H9 (cell line): ENCODE results near the gene BUB3. TPM values are rescaled to one million over a fixed set of nuclear protein-coding genes. Genes with fewer than 3 reads are reported as not detected.

Experiments used
- DNase-seq: peaks from one replicate; pipeline ENCODE4 v3.0.0-alpha.2; 2017
- H2AFZ ChIP-seq: one replicate; pipeline ENCODE4 v1.6.1; 2013; ENCODE audit warnings: mild to moderate bottlenecking, low read length, control low read depth, moderate library complexity
- H2AK5ac ChIP-seq: 2 replicates; pipeline ENCODE4 v1.6.1; 2013; ENCODE audit warnings: low read length, control low read depth, mixed read lengths; ENCODE audit not compliant: insufficient read length
- H2BK120ac ChIP-seq: one replicate; pipeline ENCODE4 v1.6.1; 2013; ENCODE audit warnings: low read depth, mild to moderate bottlenecking, low read length, control low read depth, inconsistent platforms; ENCODE audit not compliant: poor library complexity, severe bottlenecking
- H2BK12ac ChIP-seq: 2 replicates; pipeline ENCODE4 v1.6.1; 2013; ENCODE audit warnings: low read length, control low read depth, mixed read lengths, low read depth; ENCODE audit not compliant: insufficient read length
- H2BK15ac ChIP-seq: 2 replicates; pipeline ENCODE4 v1.6.1; 2013; ENCODE audit warnings: low read depth, low read length, control low read depth
- H2BK20ac ChIP-seq: one replicate; pipeline ENCODE4 v1.6.1; 2013; ENCODE audit warnings: low read depth, mild to moderate bottlenecking, low read length, control low read depth, inconsistent platforms; ENCODE audit not compliant: poor library complexity, severe bottlenecking
- H2BK5ac ChIP-seq: 2 replicates; pipeline ENCODE4 v1.6.1; 2013; ENCODE audit warnings: low read length, control low read depth, mixed read lengths; ENCODE audit not compliant: insufficient read length
- H3K14ac ChIP-seq: 2 replicates; pipeline ENCODE4 v1.6.1; 2013; ENCODE audit warnings: low read length, control low read depth; ENCODE audit not compliant: insufficient read depth
- H3K18ac ChIP-seq: 2 replicates; pipeline ENCODE4 v1.6.1; 2013; ENCODE audit warnings: low read depth, mild to moderate bottlenecking, mixed read lengths, low read length, control low read depth; ENCODE audit not compliant: insufficient read length
- H3K23ac ChIP-seq: 2 replicates; pipeline ENCODE4 v1.6.1; 2013; ENCODE audit warnings: low read length, control low read depth, mixed read lengths, low read depth; ENCODE audit not compliant: insufficient read length
- H3K23me2 ChIP-seq: 2 replicates; pipeline ENCODE4 v1.6.1; 2013; ENCODE audit warnings: low read depth, mild to moderate bottlenecking, mixed read lengths, low read length, control low read depth; ENCODE audit not compliant: insufficient read length, poor library complexity, severe bottlenecking
- H3K27ac ChIP-seq: 2 replicates; pipeline ENCODE4 v1.5.1; 2013; ENCODE audit warnings: low read length, control low read depth, mixed read lengths, low read depth; ENCODE audit not compliant: insufficient read length
- H3K27me3 ChIP-seq: 2 replicates; pipeline ENCODE4 v1.6.1; 2013; ENCODE audit warnings: low read length, control low read depth, inconsistent platforms; ENCODE audit not compliant: insufficient read depth
- H3K4ac ChIP-seq: 2 replicates; pipeline ENCODE4 v1.6.1; 2013; ENCODE audit warnings: low read depth, mild to moderate bottlenecking, control low read depth, inconsistent platforms, low read length, moderate library complexity
- H3K4me1 ChIP-seq: 2 replicates; pipeline ENCODE4 v1.6.1; 2013; ENCODE audit warnings: low read length, control low read depth, inconsistent platforms; ENCODE audit not compliant: insufficient read depth
- H3K4me2 ChIP-seq: 2 replicates; pipeline ENCODE4 v1.6.1; 2013; ENCODE audit warnings: low read length, control low read depth, mixed read lengths; ENCODE audit not compliant: insufficient read length, insufficient read depth
- H3K56ac ChIP-seq: 2 replicates; pipeline ENCODE4 v1.6.1; 2013; ENCODE audit warnings: low read depth, mild to moderate bottlenecking, mixed read lengths, low read length, control low read depth; ENCODE audit not compliant: insufficient read length
- H3K79me1 ChIP-seq: 2 replicates; pipeline ENCODE4 v1.6.1; 2013; ENCODE audit warnings: low read depth, mild to moderate bottlenecking, moderate library complexity, low read length, control low read depth, inconsistent platforms; ENCODE audit not compliant: insufficient read depth, poor library complexity, severe bottlenecking
- H3K79me2 ChIP-seq: 2 replicates; pipeline ENCODE4 v1.6.1; 2013; ENCODE audit warnings: low read length, control low read depth, inconsistent platforms; ENCODE audit not compliant: insufficient read depth
- H3K9ac ChIP-seq: 2 replicates; pipeline ENCODE4 v1.6.1; 2013; ENCODE audit warnings: low read length, control low read depth, mixed read lengths; ENCODE audit not compliant: insufficient read length; ENCODE audit errors: extremely low read depth
- H3K9me3 ChIP-seq: one replicate; pipeline ENCODE4 v1.6.1; 2013; ENCODE audit warnings: low read depth, low read length, inconsistent platforms; ENCODE audit not compliant: control insufficient read depth
- H3T11ph ChIP-seq: one replicate; pipeline ENCODE4 v1.6.1; 2013; ENCODE audit warnings: mild to moderate bottlenecking, low read length, control low read depth, inconsistent platforms
- H4K20me1 ChIP-seq: one replicate; pipeline ENCODE4 v1.6.1; 2013; ENCODE audit not compliant: control insufficient read depth, insufficient read length, insufficient read depth
- H4K5ac ChIP-seq: 2 replicates; pipeline ENCODE4 v1.6.1; 2013; ENCODE audit warnings: low read depth, mild to moderate bottlenecking, mixed read lengths, low read length, control low read depth; ENCODE audit not compliant: insufficient read length
- H4K8ac ChIP-seq: replicated peaks from 2 replicates; pipeline ENCODE4 v1.6.1; 2013; ENCODE audit warnings: low read length, control low read depth, mixed read lengths, low read depth; ENCODE audit not compliant: insufficient read length
- H4K91ac ChIP-seq: 2 replicates; pipeline ENCODE4 v1.6.1; 2013; ENCODE audit warnings: low read depth, mild to moderate bottlenecking, moderate library complexity, mixed read lengths, low read length, control low read depth; ENCODE audit not compliant: insufficient read length
- H3K27ac Mint-ChIP-seq, 3 experiments: 2 replicates in 2 of 3; 3 replicates in 1 of 3; pipeline ENCODE4 v1.8.0; 2020 to 2021; ENCODE audit warnings: mixed read lengths in 3 of 3, mild to moderate bottlenecking in 1 of 3, moderate library complexity in 1 of 3
- H3K27me3 Mint-ChIP-seq: 2 replicates; pipeline ENCODE4 v1.8.0; 2021; ENCODE audit warnings: low read depth, mild to moderate bottlenecking, moderate library complexity, mixed read lengths
- H3K36me3 Mint-ChIP-seq, 3 experiments: 2 replicates in 2 of 3; 3 replicates in 1 of 3; pipeline ENCODE4 v1.8.0; 2020 to 2021; ENCODE audit warnings: low read depth in 3 of 3, mixed read lengths in 3 of 3; ENCODE audit not compliant: insufficient read depth in 1 of 3
- H3K4me1 Mint-ChIP-seq, 2 experiments: 2 replicates each; pipeline ENCODE4 v1.8.0; 2020; ENCODE audit warnings: mixed read lengths in 2 of 2
- H3K4me3 Mint-ChIP-seq, 2 experiments: 2 replicates in 1 of 2; 3 replicates in 1 of 2; pipeline ENCODE4 v1.8.0; 2020 to 2021; ENCODE audit warnings: mild to moderate bottlenecking in 2 of 2, mixed read lengths in 2 of 2, moderate library complexity in 1 of 2
- H3K9me3 Mint-ChIP-seq, 2 experiments: 2 replicates in 1 of 2; 3 replicates in 1 of 2; pipeline ENCODE4 v1.8.0; 2020; ENCODE audit warnings: mild to moderate bottlenecking in 2 of 2, mixed read lengths in 2 of 2, moderate library complexity in 1 of 2
- WGBS: extraction: QIAGEN DNeasy Blood & Tissue Kit; methylation state at CpG from one replicate; pipeline ENCODE4 v1.1.7; 2013; ENCODE audit warnings: missing lambda C conversion rate, low lambda C conversion rate, mixed read lengths; ENCODE audit not compliant: insufficient read length; ENCODE audit errors: extremely low coverage; 5-methylcytosine and 5-hydroxymethylcytosine counted together
- total RNA-seq: library from RNA; stranded (reverse); gene quantifications from 2 replicates; pipeline ENCODE4 v1.2.1, GENCODE V29; 2021
- TF ChIP-seq, protein P1 (sequence below): fragments of 200-600 bp; sonication (generic); conservative IDR thresholded peaks from 3 replicates; pipeline ENCODE4 v1.8.0; 2021; ENCODE audit warnings: antibody characterized with exemption, mild to moderate bottlenecking

The BUB3 gene
- total RNA-seq, 1 experiment from 2014 or later = 200 TPM

DNA sequence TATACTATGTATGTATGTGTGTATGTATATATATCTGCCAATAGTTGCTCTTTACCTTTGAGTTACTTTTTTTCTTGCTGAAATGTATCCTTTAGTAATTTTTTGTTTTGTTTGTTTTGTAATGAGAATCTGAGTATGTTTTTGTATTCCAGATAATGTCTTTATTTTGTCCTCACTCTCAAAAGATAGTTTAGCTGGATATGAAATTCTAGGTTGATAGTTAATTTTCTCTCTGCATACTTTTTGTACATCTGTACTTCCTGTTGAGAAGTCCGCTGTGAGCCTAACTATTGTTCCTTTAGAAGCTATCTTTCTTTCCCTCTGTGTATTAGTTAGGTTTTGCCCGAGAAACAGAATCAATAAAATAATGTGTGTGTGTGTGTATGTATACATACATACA is 29.5 kb downstream of the BUB3 start:
- Histone ChIP-seq H3K9ac (no peak overlapping the region), H2AK5ac (no peak overlapping the region), H3K4me1 (no peaks in the 10 kb centered on the region), H3K4me2 (no peak overlapping the region), H4K91ac (no peak overlapping the region), H2BK12ac (no peak overlapping the region), H3K9me3 (no peaks in the 10 kb centered on the region), H4K20me1 (no peaks in the 10 kb centered on the region), H2BK15ac (no peak overlapping the region), H4K8ac (no peak overlapping the region), H3K18ac (no peak overlapping the region), H4K5ac (no peak overlapping the region), H2BK20ac (no peak overlapping the region), H3K27me3 (no peaks in the 10 kb centered on the region), H3T11ph (no peak overlapping the region), H3K14ac (no peak overlapping the region), H3K27ac (no peak overlapping the region), H3K23me2 (no peaks in the 10 kb centered on the region), H2BK5ac (no peak overlapping the region), H3K79me1 (no peaks in the 10 kb centered on the region), H2BK120ac (no peak overlapping the region), H2AFZ (no peak overlapping the region), H3K56ac (no peak overlapping the region), H3K4ac (no peak overlapping the region), H3K23ac (no peak overlapping the region), H3K79me2 (no peaks in the 10 kb centered on the region)
- H3K9me3 Mint-ChIP-seq = peaks cover 6 to 11% of the 10 kb centered on the region in 2 experiments; a peak in 2 of 5 replicates
- peaks cover 12 to 34% (median 26%) of the 10 kb centered on the region in 3 experiments; a peak in 6 of 7 replicates for H3K36me3 Mint-ChIP-seq
- TF ChIP-seq, protein P1, sequence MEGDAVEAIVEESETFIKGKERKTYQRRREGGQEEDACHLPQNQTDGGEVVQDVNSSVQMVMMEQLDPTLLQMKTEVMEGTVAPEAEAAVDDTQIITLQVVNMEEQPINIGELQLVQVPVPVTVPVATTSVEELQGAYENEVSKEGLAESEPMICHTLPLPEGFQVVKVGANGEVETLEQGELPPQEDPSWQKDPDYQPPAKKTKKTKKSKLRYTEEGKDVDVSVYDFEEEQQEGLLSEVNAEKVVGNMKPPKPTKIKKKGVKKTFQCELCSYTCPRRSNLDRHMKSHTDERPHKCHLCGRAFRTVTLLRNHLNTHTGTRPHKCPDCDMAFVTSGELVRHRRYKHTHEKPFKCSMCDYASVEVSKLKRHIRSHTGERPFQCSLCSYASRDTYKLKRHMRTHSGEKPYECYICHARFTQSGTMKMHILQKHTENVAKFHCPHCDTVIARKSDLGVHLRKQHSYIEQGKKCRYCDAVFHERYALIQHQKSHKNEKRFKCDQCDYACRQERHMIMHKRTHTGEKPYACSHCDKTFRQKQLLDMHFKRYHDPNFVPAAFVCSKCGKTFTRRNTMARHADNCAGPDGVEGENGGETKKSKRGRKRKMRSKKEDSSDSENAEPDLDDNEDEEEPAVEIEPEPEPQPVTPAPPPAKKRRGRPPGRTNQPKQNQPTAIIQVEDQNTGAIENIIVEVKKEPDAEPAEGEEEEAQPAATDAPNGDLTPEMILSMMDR = no peak
- no peak overlapping the region for H3K27ac Mint-ChIP-seq
- H3K4me3 Mint-ChIP-seq = no peak overlapping the region
- DNase-seq = no peak
- WGBS = no CpG with 5 or more reads among the region's 2 CpGs
- H3K4me1 Mint-ChIP-seq = no peaks in the 10 kb centered on the region
- no peaks in the 10 kb centered on the region for H3K27me3 Mint-ChIP-seq
